ENCODE results near the gene GSC2. TPM values are rescaled to one million over a fixed set of nuclear protein-coding genes. Genes with fewer than 3 reads are reported as not detected.

Gene GSC2, protein sequence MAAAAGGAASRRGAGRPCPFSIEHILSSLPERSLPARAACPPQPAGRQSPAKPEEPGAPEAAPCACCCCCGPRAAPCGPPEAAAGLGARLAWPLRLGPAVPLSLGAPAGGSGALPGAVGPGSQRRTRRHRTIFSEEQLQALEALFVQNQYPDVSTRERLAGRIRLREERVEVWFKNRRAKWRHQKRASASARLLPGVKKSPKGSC
- not detected for total RNA-seq (ENCODE audit: insufficient read depth, low replicate concordance)

DNA sequence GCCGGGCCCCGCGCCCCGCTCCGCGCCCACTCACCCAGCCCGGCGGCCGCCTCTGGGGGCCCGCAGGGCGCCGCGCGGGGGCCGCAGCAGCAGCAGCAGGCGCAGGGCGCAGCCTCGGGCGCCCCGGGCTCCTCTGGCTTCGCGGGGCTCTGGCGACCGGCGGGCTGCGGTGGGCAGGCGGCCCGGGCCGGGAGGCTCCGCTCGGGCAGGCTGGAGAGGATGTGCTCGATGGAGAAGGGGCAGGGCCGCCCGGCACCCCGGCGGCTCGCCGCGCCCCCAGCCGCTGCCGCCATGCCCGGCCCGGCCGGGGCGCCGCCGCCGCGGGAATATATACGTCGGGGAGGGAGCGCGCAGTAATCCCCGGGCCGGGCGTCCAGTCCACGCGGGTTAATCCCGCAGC lies at the start of gene GSC2:
GSC2 (minus strand) TSS at position 302 of the 400 bp plus-strand sequence; CDS start at position 293, 9 bp downstream.
- DNase-seq (ENCODE audit: low spot score), result no peak

DNA sequence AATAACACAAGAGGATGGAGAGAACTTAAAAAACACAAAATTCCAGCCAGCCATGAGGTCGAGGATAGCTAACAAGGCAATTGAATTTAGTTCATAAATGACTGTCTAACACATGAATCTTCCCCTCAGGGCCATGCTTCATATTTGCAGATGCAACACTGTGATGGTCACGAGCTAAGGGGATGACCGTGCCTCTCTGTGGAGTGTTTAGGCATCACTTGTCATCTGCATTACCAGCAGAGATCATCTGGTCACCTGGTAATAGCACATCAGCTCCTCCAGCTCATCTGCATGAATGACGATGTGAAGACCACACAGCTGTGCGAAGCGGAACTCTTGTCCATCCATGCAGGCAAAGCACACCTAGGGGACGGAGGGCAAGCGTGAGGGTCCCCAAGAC lies 49.4 kb upstream of the GSC2 start:
- DNase-seq (ENCODE audit: low spot score), result no peak

DNA sequence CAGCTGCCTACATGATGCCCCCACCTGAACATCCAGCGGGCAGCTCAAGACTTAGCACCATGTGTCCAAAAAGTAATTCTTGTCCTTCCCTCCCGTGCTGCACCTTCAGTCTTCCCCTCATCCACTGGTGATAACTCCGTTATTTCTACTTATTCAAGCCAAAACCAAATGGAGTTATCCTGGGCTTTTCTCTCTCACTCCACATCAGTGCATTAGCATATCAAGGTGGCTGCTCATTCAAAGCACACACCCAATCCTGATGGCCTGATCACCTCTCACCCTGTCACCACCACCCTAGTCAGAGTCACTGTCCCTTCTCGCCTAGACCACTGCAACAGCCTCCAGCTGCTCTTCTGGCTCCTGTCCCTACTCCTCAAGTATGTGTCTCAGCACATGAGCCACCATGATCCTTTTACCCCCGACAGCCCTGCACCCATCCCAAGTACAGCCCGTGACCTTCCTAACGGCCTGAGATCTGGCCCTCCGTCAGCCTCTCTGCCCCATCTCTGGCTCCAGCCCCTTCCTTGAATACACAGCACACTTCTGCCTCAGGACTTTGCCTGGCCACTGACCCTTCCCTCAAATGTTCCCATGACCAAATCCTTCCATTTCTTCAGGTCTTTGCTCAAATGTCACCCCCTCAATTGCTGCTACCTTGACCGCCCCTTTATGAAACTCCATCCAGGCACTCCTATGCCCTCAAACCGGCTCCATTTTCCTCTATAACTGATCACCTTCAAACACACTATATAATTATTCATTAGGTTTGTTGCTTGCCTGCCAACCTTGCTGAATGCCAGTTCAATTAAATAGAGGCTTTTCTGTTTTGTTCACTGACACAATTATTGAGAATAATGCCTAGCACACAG lies 48.1 kb upstream of the GSC2 start:
- DNase-seq (ENCODE audit: low spot score), result no peak

DNA sequence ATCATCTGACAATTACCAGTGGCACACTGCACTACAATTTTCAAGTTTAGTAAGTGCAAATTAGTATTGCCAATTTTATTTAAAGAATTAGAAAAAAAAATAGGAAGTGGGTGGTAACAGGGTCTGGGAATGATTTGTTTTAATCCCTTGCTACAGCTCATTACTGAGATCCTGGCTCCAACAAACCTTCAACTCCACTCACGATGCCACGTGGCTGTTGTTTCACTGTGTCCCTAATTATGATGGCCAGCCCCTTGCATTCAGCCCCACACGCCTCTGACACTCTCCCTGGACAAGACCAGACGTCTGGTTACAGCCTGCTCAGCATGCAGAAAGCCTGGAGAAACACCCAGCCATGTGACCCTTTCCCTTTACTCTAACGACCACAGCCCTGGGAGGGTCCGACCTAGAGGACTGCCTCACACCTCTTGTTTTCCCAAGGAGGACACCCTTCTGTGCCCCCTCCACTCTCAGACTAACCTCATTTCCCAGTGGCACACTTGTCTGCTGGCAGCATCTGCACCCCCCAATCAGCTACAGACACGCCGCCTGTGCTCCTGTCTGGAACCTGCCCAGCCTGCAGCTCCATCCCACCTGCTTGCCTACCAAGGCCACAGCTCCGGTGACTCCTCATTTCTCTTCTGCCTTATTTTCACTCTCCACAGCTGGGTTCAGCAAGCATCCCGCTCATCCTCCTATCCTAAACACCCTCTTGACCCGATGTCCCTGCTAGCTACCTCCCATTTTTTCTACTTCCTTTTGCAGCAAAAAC lies 46.9 kb upstream of the GSC2 start:
- no peak for DNase-seq (ENCODE audit: low spot score)

DNA sequence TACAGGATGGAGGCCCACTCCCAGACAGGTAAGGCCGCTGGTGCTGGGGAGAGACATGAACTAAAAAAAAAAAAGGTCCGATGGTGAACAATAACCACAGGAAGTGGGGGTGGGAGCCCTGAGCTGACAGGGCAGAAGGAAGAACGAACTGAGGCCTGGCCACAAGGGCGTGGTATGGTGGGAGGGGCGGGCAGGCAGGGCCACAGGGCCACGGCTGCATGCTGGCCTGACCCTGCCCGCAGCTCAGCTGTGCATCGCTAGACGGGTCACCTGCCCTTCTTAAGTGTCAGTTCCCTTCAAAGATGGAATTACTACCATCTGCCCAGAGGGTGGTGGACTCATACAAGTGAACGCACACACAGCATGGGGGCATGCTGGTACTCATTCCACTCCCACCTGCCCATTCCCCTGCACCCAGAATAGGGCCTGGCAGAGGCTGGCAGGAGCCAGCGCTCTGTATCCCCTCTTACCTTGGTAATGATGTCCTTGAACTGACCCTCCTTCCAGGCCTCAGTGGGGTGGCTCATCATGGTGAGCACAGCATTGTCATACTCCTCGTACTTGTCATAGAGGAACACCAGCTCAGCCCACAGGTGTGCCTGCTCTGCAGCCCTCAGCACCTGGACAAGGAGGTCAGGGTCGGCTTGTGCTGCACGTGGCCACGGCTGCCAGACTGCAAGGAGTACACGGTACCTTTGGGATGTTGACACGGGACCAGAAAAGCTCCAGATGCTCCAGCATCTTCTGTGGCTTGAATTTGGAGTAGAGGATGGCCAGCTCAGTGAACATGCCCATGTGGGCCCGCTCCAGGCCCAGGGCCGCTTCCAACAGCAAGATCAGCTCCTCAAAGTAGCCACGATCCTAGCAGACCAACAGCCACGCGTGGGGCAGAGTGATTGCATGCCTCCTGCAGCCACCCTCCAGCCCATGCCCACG lies 46.0 kb upstream of the GSC2 start:
- DNase-seq (ENCODE audit: low spot score), result no peak

DNA sequence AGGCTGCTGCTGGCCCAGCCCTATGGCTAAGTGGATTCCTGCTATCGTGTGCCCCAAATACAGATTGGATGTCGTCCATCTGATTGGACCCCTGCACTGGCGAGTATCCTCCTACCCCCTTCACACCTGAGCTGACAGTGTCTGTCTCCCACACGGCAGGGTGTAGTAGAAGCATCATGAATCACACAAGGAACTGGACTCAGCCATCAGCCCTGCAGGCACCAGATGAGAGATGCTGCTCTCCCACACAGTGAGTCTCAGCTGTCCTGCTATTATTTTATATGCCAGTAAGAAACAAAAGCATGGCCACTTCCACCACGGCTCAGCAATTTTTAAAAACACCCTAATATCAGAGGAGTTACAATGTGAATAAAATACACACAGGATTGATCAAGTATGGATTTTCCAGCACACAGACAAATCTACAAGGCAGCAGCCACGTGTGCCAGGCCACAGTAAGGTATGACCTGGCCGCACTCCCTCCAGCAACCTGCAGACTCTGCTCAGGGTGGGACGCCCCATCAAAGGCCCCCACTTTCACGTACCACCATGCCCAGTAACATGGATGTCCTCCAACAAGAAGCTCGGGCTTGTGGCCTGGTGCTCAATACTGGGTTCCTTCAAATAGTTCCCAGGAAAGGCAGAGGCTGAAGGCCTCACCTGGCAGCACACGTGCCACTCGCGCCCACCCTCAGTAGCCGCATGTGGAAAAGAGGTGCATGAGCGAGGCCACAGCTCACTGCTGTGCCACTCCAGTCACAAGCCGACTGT lies 44.9 kb upstream of the GSC2 start:
- no peak for DNase-seq (ENCODE audit: low spot score)

DNA sequence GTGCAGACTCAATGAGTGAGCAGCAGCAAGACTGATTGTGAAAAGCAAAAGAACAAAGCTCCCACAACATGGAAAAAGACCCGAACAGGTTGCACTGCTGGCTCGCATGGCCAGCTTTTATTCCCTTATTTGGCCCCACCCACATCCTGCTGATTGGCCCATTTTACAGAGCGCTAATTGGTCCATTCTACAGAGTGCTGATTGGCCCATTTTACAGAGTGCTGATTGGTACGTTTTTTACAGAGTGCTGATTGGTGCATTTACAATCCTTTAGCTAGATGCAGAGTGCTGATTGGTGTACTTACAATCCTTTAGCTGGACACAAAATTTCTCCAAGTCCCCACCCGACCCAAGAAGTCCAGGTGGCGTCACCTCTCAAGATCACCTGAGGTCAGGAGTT lies 43.8 kb upstream of the GSC2 start:
- no peak for DNase-seq (ENCODE audit: low spot score)

DNA sequence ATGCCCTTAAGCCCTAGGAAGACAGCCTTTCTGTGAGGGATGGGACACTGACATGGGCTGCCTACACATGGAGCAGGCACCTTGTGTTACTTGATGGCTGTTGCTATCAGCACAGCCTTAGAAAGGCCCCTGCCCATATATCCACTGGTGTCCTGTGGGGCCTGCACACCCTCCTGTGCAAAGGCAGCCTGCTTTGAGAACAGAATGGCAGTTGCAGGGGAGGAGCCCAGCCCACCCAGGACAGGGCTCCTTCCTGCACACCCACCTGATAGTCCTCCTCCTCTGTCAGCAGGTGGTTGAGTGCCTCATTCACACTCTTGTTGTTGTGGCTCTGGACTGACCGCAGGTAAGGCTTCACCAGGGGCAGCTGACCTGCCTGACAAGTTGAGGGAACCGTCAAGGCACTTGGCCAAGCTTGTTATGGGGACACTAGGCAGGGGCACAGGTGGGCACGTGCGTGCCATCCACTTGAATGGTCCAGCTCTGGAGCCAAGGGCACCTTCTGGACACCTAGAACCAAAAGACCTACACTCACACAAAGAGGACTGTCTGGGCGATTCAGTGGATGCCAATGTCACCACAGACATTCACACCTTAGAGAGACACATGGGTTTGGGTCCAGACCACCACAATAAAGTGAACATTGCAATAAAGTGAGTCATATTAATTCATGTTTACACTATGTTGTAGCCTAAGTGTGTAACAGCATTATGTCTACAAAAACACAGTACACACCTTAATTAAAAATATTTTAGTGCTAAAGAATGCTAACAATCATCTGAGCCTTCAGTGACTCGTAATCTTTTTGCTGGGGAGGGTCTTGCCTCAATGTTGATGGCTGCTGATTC lies 37.8 kb upstream of the GSC2 start:
- no peak for DNase-seq (ENCODE audit: low spot score)

DNA sequence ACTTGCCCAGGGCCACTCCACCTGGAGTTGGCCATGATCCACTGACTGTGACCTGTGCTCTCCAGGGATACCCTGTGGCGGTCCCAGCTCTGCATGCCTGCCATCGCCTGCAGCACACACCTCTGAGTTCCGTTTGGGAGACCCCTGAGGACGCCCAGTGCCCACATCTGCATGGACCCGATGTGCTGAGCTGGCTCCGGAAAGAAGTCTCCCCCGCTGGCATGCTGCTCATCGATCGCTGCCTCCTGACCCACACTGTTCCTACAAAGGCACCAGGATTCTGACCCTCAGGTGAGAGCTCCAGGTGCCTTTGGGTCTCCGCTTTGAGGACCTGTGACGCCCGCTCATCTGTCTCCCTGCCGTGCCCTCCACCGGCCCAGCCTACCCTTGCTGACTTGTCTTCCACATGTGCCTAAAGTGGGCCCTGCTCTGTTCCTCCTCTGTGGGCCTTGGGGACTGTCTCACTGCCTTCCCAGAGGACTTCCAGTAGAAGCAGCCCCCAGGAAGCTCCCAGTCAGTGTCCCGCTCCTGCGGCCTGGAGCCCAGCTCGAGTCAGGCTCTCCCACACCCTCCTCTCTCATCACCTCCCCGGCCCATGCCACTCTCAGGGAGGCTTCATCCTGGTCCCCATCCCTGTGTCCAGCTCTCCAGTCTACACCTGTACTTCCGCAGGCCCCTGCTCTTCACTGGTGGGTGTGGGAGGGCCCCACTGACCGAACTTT lies 34.3 kb upstream of the GSC2 start:
- DNase-seq (ENCODE audit: low spot score), result no peak

DNA sequence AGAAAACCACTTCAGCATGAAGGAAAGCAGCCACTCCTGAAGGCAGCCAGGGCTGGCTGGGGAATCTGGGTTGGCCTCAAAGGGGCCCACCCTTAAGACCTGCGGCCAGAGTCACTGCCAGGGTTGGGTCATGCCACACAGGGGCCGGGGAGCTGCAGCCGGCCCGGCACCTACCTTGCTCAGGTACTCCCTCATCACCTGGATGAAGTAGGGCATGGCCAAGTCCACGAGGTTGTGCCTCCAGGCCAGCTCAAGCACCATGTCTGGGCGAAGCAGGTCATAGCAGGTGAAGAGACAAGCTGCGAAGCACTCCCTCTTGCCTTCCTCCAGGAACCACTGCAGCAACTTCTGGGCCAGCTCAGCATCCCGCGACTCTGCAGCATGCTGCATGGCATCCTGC lies 33.1 kb upstream of the GSC2 start:
- DNase-seq (ENCODE audit: low spot score), result no peak

DNA sequence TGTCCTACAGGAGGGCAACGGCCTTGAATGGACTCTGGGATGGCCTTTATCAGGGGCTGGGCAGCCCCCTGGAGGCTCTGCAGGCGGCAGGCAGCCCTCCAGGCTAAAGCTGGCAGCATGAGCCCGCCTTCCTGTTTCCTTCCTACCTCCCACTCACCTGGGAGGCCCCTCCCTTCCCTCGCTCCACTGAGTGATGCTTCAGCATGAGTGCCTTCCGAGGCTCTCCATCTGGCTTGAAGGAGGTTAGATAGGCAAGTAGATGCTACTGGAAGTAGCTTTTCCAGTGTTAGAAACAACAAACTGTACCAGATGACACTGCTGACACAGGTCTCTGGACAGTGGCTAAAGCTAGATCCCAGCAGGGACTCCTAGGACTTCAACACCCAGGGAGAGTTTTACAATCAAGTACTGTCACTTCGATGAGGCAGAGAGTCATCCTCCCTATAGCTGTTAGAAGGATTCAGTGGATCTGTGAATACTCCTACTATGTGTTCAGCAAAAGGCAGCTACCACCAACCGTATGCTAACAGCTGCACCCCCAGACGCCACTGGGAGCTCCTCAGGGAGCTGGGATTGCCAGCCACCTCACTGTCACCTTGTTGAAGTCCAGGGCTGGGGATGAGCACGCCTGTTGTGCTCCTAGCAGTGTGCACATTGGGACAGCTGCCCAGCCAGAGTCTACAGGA lies 32.5 kb upstream of the GSC2 start:
- no peak for DNase-seq (ENCODE audit: low spot score)

DNA sequence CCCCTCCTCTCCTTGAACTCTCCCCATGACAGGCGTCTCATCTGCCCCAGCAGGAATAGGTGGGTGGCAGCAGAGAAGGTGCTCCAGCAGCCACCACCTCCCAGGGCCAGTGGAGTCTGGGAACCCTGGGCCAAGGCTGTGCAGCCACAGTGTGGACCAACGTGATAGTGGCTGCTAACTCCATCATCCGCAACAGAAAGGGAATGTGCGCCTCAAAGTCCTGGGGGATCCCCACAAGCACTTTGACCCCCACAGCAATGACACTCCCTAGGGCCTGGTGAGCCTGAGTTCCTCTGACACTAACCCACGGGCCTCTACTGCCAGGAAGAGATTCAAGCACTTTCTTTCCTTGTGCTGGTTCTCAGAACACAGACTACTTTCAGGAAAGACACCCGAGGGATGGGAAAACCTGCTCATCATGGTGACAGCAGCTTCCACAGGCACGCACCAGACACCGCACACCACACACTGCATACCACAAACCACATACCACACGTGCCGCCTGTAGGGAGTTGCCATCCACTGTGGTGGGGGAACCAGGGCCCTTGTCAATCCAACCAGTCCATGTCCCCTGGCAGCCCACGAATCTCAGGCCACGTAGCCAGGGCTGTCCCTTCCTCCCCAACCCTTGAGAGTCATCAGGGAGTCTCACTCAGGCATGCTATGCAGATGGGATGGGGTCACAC lies 31.8 kb upstream of the GSC2 start:
- no peak for DNase-seq (ENCODE audit: low spot score)

DNA sequence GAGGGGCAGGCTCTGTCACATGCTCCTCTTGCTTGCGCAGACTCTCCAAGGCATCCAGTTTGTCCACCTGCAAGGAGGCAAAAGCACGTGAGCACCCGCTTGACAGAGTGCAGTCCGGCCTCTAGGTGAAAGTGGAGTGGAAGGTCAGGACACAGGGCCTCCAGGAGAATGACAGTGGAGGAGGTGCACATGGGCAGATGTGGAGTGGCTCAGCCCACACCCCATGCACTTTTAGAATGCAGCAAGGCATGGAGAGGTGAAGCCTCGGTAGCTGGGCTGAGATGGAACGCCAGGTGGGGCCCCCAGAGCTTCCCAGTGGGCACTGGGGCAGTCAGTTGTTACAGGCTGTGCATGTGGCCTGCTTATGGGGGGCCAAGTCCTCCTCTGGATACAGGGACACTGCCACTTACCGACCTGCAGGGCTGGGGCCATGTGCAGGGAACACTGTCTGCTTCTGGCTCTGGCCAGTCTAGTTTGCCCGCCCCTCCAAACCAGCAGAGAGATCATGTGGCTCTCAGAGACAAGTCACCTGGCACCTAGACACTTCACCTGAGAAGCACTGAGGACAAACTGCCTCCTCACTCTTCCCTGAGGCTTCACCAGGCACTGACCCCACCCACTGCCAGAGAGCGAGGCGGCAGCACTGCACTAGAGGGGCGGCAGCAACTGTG lies 30.8 kb upstream of the GSC2 start:
- DNase-seq (ENCODE audit: low spot score), result no peak

DNA sequence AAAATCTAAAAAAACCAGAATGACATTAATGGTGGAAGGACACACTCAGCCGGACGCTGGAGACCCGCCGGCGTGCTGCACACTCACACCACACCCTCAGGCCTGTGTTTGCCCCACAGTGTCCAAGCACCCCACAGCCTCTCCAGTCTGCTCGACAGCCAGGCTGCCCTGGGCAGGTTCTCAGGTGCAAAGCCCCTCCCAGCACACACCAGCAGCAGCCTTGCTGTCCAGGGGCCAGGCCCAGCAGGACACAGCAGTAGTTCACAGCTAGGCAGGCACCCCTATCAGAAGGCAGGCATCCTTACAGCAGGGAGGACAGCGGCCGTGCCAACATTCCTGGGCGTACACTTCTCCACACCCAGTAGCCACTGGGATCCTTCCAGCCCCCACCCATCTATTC lies 30.1 kb upstream of the GSC2 start:
- DNase-seq (ENCODE audit: low spot score), result no peak

DNA sequence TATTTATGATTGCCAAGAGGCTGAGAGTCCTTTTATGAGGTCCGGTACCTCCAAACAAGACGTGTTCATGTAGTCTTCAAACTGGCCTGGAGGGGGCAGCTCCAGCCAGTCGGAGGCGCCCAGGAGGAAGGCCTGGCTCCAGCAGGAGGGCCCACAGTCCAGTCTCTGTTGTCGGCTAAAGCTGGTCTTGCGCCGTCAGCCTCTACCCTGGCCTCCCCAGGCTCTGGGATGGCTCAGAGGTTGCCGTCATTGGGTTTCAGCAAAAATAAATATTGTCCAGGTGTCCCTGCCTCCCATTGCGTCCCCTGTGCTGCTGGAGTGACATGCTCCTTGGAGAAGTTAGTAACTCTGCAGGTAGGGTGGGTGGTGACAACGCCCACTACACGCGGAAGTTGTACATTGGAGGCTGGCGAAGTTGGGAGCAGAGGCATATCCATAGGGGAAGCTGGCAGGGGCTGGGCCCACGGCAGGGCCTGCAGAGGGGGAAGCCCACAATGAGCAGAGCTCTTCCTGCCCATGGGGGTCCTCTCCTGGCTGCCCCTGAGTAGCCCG lies 29.5 kb upstream of the GSC2 start:
- peak; percentile 86 for DNase-seq (ENCODE audit: low spot score)

DNA sequence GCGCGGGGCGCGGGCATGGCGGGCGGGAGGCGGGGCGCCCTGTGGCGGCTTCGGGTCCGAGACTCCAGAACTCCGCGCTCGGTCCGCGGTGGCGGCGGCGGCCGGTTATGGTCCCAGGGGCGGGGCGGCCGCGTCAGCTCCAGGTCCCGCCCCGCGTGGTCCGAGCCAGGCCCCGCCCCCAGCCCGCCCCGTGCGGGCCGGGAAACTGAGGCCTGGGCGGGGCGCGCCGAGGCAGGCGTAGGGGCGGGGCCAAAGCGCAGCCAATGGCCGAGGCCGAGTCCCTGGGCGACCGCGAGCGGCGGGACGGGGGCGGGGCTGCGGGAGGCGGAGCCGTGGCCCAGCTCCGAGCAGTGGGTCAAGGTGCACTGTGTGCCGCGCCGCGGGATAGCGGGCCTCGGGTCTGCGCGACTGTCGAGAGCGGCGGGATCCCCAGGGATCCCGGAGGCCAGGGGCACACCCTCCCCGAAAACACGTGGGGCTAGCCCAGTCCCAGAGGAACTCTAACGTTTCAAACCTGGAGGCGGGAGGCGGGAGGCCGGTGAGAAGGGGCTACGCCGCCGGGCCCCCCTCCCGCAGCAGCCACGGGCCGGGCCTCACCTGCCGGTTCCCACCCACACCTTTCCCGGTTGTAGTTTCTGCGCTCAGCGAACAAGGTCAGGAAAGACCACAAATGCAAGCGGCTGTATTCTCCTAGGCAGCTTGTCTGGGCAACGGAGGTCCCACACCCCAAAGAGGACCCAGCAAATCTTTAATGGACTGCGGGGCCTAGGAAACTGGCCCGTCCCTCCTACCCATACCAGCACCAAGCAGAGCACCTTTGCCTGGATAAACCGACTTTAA lies 28.8 kb upstream of the GSC2 start, which contains the start of gene SLC25A1:
SLC25A1 (minus strand) TSS at position 80 of the 840 bp plus-strand sequence; CDS start at position 17, 63 bp downstream.
- peak; percentile 93 for DNase-seq (ENCODE audit: low spot score)
